Type B pancreatic cell (in vitro differentiated cells): ENCODE data around the gene ADGRL3. TPM values are rescaled to one million over a fixed set of nuclear protein-coding genes. Genes with fewer than 3 reads are reported as not detected.

ENCODE experiments used
- DNase-seq: peaks from one replicate; pipeline ENCODE4 v3.0.0; 2021; ENCODE audit warnings: mixed read lengths; ENCODE audit not compliant: unreplicated experiment; ENCODE audit errors: extremely low spot score
- H3K27ac Mint-ChIP-seq: 2 replicates; pipeline ENCODE4 v1.8.0; 2021; ENCODE audit warnings: mild to moderate bottlenecking, mixed read lengths
- H3K27me3 Mint-ChIP-seq: 2 replicates; pipeline ENCODE4 v1.8.0; 2021; ENCODE audit warnings: mixed read lengths
- H3K36me3 Mint-ChIP-seq: 2 replicates; pipeline ENCODE4 v1.8.0; 2021; ENCODE audit warnings: mixed read lengths
- H3K4me1 Mint-ChIP-seq: one replicate; pipeline ENCODE4 v1.8.0; 2021; ENCODE audit warnings: mixed read lengths; ENCODE audit not compliant: unreplicated experiment
- H3K4me3 Mint-ChIP-seq: 2 replicates; pipeline ENCODE4 v1.8.0; 2021; ENCODE audit warnings: mild to moderate bottlenecking, mixed read lengths
- H3K9me3 Mint-ChIP-seq: 2 replicates; pipeline ENCODE4 v1.8.0; 2021; ENCODE audit warnings: mixed read lengths
- CTCF ChIP-seq: fragments of 200-600 bp; sonication (generic); conservative IDR thresholded peaks from 2 replicates; pipeline ENCODE4 v1.5.0; 2021; ENCODE audit warnings: antibody characterized with exemption, mild to moderate bottlenecking
- total RNA-seq: library from RNA; stranded (reverse); gene quantifications from 2 replicates; pipeline ENCODE4 v1.2.1, GENCODE V29; 2021; ENCODE audit warnings: low replicate concordance

ADGRL3 gene
- total RNA-seq, 1 donor from 2014 or later, result 53.5 TPM

DNA sequence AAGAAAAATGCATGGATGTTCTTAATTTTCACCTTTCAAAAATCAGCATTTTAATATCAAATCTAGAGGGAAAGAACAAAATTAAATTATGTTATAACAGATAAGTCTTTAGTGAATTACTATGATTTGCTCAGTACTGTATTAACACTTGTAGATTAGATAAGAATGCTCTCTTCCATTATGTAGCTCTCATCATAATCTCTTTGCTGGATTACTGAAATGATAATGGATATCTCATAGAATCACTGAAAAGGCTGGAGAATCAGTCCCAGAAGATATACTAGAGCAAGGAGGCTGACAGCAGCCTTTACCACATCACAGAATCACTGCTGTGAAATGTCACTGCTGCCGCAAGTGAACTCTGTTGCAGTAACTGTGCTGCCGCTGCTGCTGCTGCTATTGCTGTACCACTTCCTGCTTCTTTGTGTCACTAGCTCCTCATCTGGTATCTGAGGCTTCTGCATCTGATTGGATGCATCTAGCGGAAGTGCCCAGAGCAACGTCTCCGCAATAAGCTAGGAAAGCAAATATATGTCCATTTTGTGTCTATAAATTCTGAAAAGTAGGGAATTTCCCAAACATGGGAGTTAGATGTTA lies 738.2 kb downstream of the ADGRL3 start:
- DNase-seq, result no peak
- no peaks in the 10 kb centered on the region for H3K27me3 Mint-ChIP-seq
- TF ChIP-seq CTCF, result no peak
- H3K4me1 Mint-ChIP-seq, result no peaks in the 10 kb centered on the region
- peaks cover 4% of the 10 kb centered on the region for H3K36me3 Mint-ChIP-seq
- H3K27ac Mint-ChIP-seq, result no peak overlapping the region
- H3K4me3 Mint-ChIP-seq, result no peak overlapping the region
- H3K9me3 Mint-ChIP-seq, result no peaks in the 10 kb centered on the region

- Mint-ChIP-seq H3K4me1 (peaks cover 4% of the 10 kb centered on the region), H3K4me3 (no peak overlapping the region), H3K27ac (no peak overlapping the region), H3K9me3 (peaks cover 5% of the 10 kb centered on the region), H3K27me3 (no peaks in the 10 kb centered on the region), H3K36me3 (peaks cover 16% of the 10 kb centered on the region)
- no peak for TF ChIP-seq CTCF
- DNase-seq, result no peak
Measured at GRCh38 chr4:61950625-61951024, 750.5 kb downstream of the ADGRL3 start.

DNA sequence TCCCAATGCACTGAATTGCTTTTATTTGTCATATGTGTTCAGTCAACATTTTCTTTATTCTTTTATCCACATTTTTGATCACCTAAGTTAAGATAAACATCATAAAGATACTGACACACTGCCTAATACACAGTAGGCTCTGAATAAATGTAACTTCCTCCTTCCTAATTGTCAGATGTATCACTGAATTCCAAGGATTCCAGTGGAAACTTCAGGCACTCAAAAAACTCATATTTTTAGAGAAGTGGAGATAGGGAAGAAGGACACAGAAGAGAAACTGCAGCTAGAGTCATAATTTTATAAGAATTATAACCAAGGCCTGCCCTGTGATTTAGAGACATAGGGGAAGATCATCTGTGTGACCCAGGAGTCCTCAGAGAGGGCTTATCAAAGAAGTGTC lies 753.3 kb downstream of the ADGRL3 start:
- no peak for DNase-seq
- Mint-ChIP-seq H3K36me3 (peaks cover 18% of the 10 kb centered on the region), H3K27ac (no peak overlapping the region), H3K4me1 (peaks cover 4% of the 10 kb centered on the region), H3K4me3 (no peak overlapping the region), H3K27me3 (no peaks in the 10 kb centered on the region), H3K9me3 (peaks cover 5% of the 10 kb centered on the region)
- TF ChIP-seq CTCF, result no peak

DNA sequence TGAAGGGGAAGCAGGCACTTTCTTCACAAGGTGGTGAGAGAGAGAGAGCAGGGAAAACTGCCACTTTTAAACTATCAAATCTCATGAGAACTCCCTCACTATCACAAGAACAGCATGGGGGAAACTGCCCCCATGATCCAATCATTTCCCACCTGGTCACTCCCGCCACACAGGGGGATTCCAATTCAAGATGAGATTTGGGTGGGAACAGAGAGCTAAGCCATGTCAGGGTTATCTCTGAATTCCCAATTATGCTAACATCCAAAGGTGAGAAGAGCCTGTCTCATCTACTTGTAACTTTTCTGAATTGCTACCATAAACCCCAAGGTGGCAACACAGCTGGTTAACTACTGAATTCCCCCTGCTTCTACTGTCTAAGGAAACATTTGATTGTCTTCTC lies 758.5 kb downstream of the ADGRL3 start:
- no peak for DNase-seq

GRCh38 chr4:61959087-61959486 lies 759.0 kb downstream of the ADGRL3 start:
- Mint-ChIP-seq H3K27ac (no peak overlapping the region), H3K9me3 (peaks cover 4% of the 10 kb centered on the region), H3K4me3 (no peak overlapping the region), H3K27me3 (no peaks in the 10 kb centered on the region), H3K36me3 (peaks cover 18% of the 10 kb centered on the region), H3K4me1 (no peaks in the 10 kb centered on the region)
- no peak for TF ChIP-seq CTCF
- no peak for DNase-seq

More for the DNA sequence above, 758.5 kb downstream of the ADGRL3 start:
- H3K27me3 Mint-ChIP-seq, result no peaks in the 10 kb centered on the region
- no peak overlapping the region for H3K27ac Mint-ChIP-seq
- H3K36me3 Mint-ChIP-seq, result peaks cover 22% of the 10 kb centered on the region
- H3K9me3 Mint-ChIP-seq, result peaks cover 4% of the 10 kb centered on the region
- no peak overlapping the region for H3K4me3 Mint-ChIP-seq
- TF ChIP-seq CTCF, result no peak
- H3K4me1 Mint-ChIP-seq, result no peaks in the 10 kb centered on the region
